GM19467 (cell line): ENCODE measurements around the gene SLIRP.
A peak's percentile ranks its signal among the peaks of the same experiment; 100 is the strongest.
"Not testable (repeated sequence)": the region's sequence is repeated elsewhere in the genome, so short reads cannot be mapped to it uniquely, and the experiment has no call there.

Source experiments
- ATAC-seq: cut with Tn5 transposase; IDR thresholded peaks from one replicate; pipeline ENCODE4 v1.9.1; 2021; ENCODE audit warnings: mild to moderate bottlenecking, moderate library complexity; ENCODE audit not compliant: unreplicated experiment

Gene SLIRP

DNA sequence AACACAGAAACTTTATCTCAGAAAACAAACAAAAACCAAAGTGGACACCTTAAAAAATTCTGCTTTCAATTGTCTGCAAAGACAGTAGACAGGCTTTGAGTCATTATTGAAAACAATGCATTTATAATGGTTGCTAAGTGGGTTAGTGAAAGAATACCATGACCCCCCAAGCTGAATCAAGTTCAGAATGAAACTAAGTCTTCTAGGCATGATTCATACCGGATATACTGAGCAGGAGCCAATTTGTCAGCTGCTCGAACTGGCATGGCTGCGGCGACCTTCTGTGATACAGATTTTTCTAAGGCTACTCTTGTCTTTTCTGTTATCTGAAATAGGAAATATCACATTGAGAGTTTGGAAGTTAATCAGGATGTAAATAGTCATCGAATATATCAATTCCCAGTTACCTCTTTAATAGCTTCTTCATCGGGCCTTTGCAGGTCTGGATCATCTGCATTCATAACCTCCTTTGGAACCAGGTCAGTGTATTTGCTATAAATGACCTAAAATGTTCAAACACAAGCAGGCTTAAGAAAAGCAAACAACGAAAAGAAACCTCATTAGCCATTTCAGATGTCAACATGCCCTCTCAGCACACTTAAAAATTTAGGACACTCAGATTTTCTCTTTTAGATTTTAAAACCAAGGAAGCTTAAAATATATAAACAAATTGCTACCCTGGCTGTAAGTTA, 30.8 kb downstream of the SLIRP start:
- ATAC-seq, result no peak

- no peak for ATAC-seq
These were observed 33.5 kb downstream of the SLIRP start for GRCh38 chr14:77741438-77741837.

DNA sequence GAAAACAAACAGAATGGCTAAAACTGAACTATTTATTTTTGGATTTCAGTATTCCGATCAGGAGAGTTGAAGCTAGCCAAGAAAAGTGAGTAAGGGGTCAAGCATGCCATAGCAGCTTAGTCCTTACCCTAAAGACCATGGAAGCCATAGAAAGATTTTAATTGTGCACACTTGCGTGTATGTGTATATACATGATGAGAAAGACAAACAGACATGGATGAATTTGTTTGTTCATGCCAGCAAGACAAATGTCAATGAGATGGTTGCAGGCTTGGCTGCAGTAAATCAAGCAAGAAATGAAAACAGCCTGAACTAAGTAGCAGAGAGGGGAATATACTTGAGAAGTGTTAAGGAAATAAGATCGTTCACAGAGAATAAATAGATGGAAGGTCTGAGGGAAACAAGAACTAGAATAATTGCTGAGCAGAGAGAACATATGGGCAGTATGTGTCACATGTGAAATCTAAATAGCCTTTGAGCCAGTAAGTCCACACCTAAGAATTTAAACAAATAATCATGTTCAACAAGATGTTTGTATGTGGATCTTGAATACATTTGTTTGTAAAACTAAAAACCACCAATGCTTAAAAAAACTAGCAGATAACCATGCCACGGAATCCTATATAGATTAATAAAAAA, 38.3 kb downstream of the SLIRP start:
- no peak for ATAC-seq

- not testable (repeated sequence) for ATAC-seq
These were observed 39.5 kb downstream of the SLIRP start for GRCh38 chr14:77747425-77747824.

DNA sequence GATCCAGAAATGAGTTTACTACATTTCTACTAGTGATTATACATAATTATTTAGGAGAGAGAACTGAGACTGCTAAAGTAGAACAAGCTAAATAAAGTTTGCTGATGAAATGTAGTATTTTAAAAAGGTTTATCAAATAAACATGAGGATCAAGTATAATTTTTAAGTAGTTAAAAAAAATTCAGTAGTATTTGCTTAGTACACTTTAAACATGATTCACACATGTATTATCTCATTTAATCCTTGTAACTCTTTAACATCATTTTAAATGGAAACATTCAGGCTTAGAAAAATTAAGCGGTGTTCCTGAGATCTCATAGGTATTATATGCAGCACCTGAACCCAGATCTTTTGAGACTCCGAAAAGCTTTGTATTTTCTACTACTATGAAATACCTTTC, 44.4 kb downstream of the SLIRP start:
- ATAC-seq, result no peak

DNA sequence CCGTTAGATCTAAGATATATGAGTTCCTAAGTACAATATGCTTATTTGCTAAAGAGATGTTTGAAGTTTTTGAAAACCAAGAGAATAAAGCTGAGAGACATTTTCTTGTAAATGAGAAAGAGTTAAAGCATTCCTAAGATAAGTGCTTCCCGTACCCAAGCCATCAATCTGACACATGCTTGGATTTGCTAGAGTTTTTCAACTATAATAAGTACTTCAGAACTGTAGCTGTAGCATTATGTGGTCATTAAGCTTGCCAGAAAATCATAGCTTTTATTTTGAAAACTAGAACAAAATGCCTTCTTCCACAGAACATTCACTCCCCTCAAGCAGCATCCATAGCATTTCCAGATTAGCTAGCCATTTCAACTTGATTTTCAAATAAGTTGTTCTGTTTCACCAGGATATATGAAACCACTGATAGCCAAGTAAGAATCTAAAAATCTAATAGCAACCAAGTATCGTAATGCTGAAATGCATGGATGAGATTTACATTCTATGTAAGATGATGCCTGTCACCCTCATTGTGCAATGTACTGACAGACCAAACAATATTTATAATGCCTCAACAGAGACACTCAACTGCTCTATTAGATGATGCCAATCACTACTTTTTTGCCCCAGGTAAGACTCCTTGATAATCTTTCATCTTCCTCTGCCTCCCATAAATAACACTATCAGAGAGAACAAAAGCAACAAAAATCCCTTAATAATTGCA, 45.1 kb downstream of the SLIRP start:
- no peak for ATAC-seq

DNA sequence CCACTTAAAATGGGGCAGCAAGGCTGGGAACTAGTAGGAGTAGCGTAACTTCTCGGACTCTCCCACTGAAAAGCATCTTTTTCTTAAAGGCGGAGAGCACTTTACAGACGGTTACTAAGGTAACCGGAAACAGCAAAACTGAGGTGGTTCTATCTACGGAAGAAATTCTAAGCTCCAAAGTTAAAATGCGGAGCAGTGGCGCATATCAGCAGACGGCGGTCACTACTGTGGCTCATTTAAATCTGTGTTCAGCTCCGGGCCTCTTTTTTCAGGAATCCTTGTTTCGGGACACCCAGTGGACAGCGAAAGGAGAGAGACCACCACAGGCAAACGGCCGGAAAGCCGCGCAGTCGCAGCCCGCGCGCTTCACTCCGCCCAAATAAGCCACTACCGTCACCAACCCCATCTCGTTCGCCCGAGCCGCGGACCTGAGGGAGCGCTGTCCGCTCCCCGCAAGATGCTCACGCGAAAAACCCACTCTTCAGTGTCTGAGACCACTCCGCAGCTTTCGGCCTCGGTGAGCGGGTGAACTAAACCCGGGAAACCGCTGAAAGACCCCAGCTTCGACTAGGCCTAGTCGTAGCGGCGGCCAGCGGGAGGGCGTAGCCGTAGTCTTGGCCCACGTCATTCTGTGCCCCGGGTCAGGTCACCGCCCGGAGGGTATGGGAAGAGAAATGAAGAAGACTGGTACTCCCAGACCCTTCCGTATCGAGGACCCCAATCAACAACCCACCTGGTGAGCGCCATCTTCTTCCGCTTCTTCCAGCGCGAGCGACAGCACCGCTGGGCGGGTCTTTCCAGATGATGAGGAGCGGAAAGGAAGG, 52.7 kb downstream of the SLIRP start, which contains the start of gene SNW1:
Gene SNW1 (minus strand): TSS at position 776 of the 824 bp plus-strand sequence. CDS start 29 bp downstream, at position 747.
- peak; percentile 93 for ATAC-seq

GRCh38 chr14:77761205-77761931, 53.5 kb downstream of the SLIRP start:
- peak; percentile 21 for ATAC-seq

DNA sequence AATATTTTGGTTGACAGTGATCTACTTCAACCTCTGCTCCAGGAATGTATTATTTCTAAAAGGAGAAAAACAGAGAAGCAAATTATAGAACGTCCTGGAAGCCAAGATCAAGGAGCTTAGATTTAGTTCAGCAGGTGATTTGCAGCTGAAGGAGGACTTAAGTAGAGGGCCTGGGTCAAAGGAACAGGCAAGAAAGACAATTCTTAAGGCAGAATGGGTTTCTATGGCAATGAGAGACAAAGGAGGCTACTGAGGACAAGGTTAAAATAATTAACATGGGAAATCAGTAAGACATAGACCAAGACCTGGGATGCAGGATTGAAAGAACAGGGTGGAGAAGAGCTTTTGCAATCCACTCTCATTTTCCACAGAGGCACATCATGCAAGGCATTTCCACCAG, 55.4 kb downstream of the SLIRP start:
- ATAC-seq, result no peak

DNA sequence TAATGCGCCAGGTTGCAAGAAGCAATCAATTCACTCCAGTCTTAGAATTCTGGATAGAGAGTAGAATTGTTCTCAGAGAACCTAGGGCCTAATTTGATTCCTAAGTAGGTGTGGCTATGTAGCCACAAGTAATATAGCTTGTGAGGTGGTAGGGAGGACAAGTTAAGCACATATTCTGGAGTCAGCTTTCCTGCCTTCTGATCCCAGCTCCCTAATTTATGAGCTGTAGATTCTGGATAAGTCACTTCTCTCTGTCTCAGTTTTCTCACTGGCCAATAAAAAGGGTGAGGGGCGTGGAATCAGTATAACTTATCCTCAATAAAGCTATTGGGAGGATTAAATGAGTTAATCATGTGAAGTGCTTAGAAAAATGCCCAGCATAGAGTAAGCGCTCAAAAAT, 56.1 kb downstream of the SLIRP start:
- no peak for ATAC-seq
